ENCODE results near the gene KCNIP1. TPM values are rescaled to one million over a fixed set of nuclear protein-coding genes. Genes with fewer than 3 reads are reported as not detected.

The KCNIP1 gene
- total and polyA plus RNA-seq, 10 of the 15 experiments (the other 5 are each of a cell fraction or from before 2014, with no cell fraction given) = not detected

GRCh38 chr5:170495825-170496661 lies 7.8 kb upstream of the KCNIP1 start (continued):
- TF ChIP-seq RELB (IDR thresholded peaks at IDR 0.05; ENCODE audit: low read depth) (no peak), ASH2L (IDR thresholded peaks at IDR 0.05; ENCODE audit: borderline replicate concordance, low read depth) (no peak)

GRCh38 chr5:170496662-170497028 lies 7.2 kb upstream of the KCNIP1 start:
- Histone ChIP-seq H3K27ac (ENCODE audit: control insufficient read depth, insufficient read depth) (no peak overlapping the region), H4K20me1 (ENCODE audit: control insufficient read depth, insufficient read depth) (no peaks in the 10 kb centered on the region), H3K4me2 (ENCODE audit: control insufficient read depth, insufficient read depth) (no peak overlapping the region), H2AFZ (ENCODE audit: control insufficient read depth, low read depth, low read length) (no peak overlapping the region), H3K4me1 (ENCODE audit: control insufficient read depth, insufficient read depth, low read length) (no peaks in the 10 kb centered on the region), H3K4me3 (no peak overlapping the region), H3K9ac (ENCODE audit: control insufficient read depth, insufficient read depth, low read length) (no peak overlapping the region), H3K9me3 (replicated peaks; ENCODE audit: control insufficient read depth, insufficient read depth, low read length) (no peaks in the 10 kb centered on the region), H3K79me2 (ENCODE audit: control insufficient read depth, insufficient read depth, low read length) (no peaks in the 10 kb centered on the region), H3K36me3 (ENCODE audit: control insufficient read depth in 2 of 2, insufficient read depth in 2 of 2, low read length in 1 of 2) (no peaks in the 10 kb centered on the region), H3K27me3 (replicated peaks in 1 of 2; ENCODE audit: control insufficient read depth in 2 of 2, insufficient read depth in 2 of 2, low read length in 1 of 2) (peaks cover 6 to 7% of the 10 kb centered on the region in 2 experiments; a peak in 3 of 4 replicates)
- 42% methylated on average over 6 of the region's 6 CpGs for WGBS (ENCODE audit: insufficient coverage, insufficient replicate concordance, low lambda C conversion rate, missing lambda C conversion rate)
- RAD21 ChIA-PET (ENCODE audit: unreplicated experiment) = no interaction called here
- FAIRE-seq = no peak
- intact Hi-C loops (cut with micrococcal nuclease; ENCODE audit: unreplicated experiment) = no loop called here
- no TSS peak for BruUV-seq (replicated peaks)
- SMC1A ChIA-PET (ENCODE audit: uncharacterized antibody, unreplicated experiment) = no interaction called here
- CTCF ChIA-PET = interaction anchor here (1.1 kb wide), 1 partner anchor 164 kb away, joined by 5 read pairs; no protein-coding TSS in a partner anchor
- TF ChIP-seq PAX8 (IDR thresholded peaks at IDR 0.05) = no peak
- no peak for TF ChIP-seq ATF7 (IDR thresholded peaks at IDR 0.05; ENCODE audit: low read depth)
- in situ Hi-C loops (cut with MboI) = no loop called here
- DNase-seq (ENCODE audit: low read depth, low spot score) = no peak
- ATAC-seq = no peak
- POLR2A ChIA-PET = no interaction called here

Data from GM12878 (cell line).